GM18867 (cell line): ENCODE measurements around the gene NDEL1.

ENCODE experiments used
- ATAC-seq: cut with Tn5 transposase; IDR thresholded peaks from one replicate; pipeline ENCODE4 v1.9.1; 2021; ENCODE audit warnings: mild to moderate bottlenecking, moderate library complexity; ENCODE audit not compliant: unreplicated experiment

The NDEL1 gene

DNA sequence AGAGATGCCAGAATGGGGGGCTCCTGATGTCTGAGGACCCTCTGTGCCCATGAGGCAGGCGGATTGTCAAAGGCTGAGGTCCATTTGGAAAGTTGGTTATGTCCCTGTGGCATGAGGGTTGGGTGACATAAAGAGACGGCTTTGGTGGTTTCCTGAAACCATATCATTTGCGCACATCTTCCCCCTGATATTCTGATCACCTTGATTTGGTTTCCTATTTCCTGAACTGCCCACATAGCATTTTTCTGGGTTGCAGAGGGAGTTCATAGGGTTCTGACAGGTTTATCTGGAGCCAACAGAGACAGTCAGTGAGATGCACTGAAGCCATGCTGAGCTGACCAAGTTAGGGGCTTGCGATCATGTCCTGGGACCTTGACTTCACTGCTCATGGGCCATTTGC, 22.4 kb upstream of the NDEL1 start:
- no peak for ATAC-seq

DNA sequence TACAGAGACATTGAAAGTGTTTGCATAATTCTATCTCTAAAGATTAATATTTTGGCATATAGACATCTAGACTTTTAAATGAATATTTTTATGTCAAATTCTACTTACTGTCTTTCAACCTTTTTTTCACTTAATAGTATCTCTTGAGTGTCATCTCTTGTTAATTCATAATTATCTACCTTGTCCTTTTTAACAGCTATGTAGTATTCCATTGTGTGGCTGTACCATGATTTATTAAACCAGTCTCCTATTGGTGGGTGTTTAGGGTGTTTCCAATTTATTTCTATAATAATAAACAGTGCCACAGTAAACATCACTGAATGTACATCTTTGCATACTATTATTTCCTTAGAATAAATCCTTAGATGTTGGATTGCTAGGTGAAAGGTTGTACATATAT, 21.7 kb upstream of the NDEL1 start:
- no peak for ATAC-seq

GRCh38 chr17:8417806-8418205, 17.9 kb upstream of the NDEL1 start:
- ATAC-seq, result no peak

DNA sequence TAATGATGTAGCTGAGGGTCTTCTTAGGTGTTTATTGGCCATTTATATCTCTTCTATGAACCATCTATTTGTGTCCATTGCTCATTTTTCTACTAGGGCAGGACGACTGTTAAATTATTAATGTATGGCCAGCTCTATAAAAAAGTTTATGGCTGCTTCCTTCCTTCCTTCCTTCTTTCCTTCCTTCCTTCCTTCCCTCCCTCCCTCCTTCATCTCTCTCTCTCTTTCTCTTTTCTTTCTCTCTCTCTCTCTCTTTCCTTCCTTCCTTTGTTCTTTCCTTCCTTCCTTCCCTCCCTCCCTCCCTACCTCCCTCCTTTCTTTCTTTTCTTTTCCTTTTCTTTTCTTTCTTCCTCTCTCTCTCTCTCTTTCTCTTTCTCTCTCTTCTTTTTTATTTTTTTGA, 17.2 kb upstream of the NDEL1 start:
- ATAC-seq, result no peak

GRCh38 chr17:8419305-8419704, 16.4 kb upstream of the NDEL1 start:
- no peak for ATAC-seq

DNA sequence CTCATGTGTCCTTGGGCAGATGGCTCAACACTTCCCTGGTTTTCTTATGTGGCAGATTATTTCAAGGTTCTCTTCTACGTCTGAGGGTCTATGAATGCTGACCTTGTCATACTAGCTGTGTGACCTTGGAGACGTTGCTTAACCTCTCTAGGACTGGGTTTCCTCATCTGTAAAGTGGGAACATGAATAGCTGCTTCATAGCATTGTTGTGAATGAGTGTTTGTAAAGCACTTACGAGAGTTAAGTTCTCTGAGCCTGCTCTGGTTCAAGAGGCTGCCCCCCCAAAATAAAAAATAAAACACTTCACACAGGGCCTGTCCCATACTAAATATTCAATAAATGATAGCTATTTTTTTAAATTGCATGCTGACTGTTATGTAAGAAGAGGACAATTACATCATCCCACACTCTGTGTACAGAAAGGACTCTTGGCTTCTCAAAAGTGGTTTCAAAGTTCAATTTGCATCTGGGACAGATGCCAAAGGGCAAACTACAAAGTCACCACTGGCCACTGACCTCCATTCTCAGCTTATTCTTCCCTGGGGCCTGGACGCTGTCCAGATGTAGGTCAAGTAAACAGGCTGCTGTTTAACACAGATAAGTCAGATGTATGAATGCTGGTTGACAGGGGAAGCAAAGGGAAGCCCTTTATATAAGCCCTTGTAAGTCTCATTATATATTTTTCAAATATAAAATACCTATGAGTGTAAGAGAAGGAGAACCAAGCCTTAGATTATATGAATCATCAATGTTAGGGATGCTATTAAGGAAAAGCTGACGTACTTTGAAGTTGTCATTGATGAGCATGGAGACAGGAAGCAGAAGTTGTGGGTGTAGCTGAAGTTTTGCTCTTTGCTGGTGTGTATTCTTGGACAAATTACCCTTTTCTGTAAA, 15.4 kb upstream of the NDEL1 start:
- no peak for ATAC-seq

GRCh38 chr17:8421571-8421970, 14.1 kb upstream of the NDEL1 start:
- ATAC-seq, result no peak

DNA sequence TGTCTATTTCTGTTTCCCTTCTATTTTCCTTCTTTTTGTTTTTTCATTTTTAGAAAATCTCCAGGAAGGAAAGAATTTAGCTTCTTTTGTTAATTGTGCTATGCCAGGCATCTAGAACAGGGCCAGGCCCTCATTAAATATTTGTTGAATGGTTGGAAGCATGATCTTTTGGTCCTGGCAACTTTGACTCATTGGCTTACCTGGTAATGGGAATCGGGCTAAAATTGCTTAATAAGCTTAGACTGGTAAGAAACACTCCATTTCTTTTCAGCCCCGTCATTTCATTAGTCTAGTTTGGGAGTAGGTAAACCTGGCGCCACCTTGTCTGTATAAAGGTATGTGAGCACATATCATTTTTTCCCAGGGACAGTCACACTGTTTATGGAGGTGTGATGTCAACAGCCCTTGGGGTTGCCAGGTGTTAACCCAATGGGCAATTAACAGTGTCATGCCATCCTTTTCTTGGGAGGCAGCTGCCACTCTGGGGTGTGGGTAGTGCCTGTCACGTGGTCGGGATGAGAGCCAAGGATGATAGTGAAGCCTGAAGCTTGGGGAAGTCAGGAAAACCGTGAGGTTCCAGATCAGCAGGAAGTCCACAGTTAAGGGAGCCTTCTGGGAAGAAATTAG, 9.5 kb upstream of the NDEL1 start:
- no peak for ATAC-seq

DNA sequence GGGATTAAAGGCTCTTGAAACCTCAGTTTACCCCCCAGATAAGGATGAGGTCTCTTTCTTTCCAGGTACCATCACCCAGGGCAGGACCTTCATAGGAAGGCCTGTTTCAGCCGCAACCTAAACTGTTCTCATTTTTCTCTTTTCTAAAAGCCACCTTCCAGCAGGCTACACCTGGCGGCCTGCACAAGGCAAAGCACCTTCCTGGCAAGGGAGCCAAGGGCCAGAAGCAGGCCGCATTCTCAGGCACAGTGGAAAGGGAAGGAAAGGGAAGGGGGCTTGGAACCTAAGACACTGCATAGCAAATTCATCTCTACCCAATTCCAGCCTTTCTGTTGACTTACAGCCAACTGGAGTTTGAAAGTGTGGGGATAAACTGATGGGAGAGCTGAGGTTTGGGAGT, 8.9 kb upstream of the NDEL1 start:
- no peak for ATAC-seq

DNA sequence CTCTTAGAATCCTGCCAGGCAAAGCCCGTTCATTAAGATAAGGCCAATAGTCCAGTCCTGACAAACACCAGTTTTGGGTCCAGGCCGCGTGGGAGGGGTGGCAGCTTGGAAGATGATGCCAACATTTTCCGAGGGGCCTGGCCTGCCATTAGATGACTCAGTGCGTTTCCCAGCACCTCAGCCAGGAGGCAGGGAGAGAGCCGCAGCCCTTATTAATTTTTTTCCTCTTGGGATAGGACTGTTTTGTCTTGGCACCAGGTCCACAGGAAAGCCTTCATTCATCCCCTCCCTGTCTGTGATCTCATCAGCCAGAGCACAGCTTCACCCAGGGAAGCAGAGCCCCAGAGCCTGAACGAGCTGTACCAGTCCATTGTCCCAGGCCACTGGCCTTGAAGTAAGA, 4.7 kb upstream of the NDEL1 start:
- ATAC-seq, result no peak

DNA sequence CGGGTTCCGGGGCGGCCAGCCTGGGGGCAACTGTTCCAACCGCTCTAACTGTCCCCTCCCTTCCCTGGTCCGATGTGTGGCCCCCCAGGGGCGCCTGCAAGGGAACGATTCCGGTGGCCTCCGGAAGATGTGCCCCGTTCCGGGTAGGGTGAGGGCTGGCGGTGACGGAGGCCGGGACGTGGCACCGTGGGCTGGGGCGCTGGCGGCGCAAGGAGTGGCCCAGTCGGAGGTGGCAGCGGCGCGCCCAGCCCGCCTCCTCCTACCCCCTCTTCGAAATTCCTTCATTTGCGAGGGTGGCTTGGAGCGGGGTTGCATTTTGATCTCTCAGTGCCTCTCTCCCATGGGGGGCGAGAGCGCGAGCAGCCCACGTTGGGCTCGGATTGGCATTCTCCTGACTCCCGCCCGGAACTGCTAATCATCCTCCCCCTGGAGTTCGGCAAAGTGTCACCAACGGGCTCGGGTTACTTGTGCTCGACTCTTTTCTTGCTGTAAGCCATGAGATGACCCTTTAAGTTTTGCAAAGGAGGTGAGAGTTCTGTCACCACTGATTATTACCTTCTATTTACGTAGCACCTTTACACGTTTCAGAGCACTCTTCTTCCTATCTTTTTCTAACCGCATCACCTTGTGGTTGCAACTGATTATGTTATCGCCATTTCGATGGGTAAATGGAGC, 622 bp downstream of the NDEL1 start:
- ATAC-seq, result peak; percentile 51

DNA sequence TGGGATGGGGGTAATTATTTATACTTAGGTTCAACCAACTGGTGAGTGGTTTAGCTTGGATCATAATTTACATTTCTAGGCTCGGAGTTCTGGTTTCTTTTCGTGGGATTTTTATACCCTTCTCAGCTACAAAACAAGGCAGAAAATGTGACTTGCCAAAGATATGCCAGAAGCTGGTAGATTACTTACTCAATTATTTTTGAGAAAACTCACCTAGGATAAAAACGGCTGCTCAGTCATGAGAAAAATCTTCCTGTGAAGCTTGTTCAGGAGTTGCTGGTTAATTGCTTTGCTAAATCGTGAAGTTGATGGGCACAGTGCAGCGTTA, 1.1 kb downstream of the NDEL1 start:
- ATAC-seq, result no peak

- ATAC-seq, result no peak
Observed at GRCh38 chr17:8438441-8438840, 2.8 kb downstream of the NDEL1 start.

GRCh38 chr17:8439681-8440080, 4.0 kb downstream of the NDEL1 start:
- no peak for ATAC-seq

DNA sequence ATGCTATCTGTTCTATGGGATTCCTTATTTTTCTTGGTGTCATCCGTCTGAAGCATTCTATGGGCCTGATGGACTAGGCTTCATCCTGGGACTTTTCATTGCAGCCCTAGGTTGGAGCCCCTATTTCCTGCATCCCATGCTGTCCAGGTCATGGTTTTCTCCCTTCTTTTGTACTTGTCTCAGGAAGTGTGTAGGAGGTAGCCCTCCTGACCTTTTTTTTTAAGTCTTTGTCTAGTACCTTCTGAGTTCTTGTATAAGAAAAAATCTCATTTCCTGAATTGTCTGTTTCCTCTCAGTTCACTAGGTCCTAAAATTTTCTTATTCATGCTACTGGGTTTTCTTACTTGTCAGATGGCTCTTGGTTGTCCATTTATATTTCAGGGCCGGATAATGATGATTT, 6.0 kb downstream of the NDEL1 start:
- no peak for ATAC-seq

DNA sequence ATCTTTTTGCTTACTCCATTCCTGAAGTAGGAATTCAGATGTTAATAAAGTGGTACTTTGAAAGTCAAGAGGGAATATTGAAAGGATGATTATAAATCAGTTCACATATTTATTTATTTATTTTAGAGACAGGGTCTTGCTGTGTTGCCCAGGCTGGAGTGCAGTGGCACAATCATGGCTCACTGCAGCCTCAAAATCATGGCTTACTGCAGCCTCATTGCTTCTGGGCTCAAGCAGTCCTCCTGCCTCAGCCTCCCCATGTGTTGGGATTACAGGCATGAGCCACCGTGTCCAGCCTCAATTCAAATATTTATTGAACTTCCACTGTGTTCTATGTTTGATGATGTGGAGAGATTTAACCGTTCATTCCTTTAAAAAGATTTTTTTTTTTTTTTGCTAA, 6.6 kb downstream of the NDEL1 start:
- no peak for ATAC-seq

- ATAC-seq, result no peak
Observed at GRCh38 chr17:8443756-8444155, 8.1 kb downstream of the NDEL1 start.

- no peak for ATAC-seq
Observed at GRCh38 chr17:8444494-8444893, 8.8 kb downstream of the NDEL1 start.

- no peak for ATAC-seq
Observed at GRCh38 chr17:8445536-8445935, 9.9 kb downstream of the NDEL1 start.

DNA sequence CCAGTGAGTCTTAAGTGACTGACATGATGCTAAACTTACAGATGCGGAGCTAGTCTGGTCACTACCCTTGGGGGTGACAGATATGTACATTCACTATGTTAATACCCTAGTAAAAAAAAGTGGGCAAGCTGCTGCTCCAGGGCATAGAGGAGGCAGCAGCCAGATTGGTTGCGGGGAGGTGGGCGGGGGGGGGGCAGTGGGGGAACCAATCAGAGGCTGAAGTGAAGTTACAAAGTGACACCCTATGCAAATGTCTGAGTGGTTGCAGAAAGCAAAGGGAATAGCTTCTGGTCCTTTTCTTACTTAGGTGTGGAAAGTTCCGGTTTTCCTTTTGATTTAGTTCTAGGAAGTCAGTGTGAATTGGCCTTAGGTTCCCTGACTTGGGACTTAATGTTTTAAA, 12.1 kb downstream of the NDEL1 start:
- no peak for ATAC-seq

DNA sequence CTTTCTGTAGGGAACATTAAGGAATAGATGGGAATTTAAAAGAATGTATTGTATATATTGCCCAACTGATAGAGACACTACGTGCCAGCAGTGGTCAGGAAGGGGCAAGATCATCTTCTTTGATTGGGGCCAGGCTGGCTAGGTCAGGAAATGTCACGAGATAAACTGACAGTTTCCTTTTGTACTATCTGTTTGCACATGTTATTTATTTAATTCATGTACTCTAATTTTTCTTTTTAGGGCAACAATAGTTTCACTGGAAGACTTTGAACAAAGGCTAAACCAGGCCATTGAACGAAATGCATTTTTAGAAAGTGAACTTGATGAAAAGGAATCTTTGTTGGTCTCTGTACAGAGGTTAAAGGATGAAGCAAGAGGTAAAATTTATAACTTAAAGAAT, 12.6 kb downstream of the NDEL1 start:
- ATAC-seq, result no peak

GRCh38 chr17:8451933-8452614, 16.4 kb downstream of the NDEL1 start:
- no peak for ATAC-seq
